Fibroblast of lung (primary cell): ENCODE data around the gene MLXIP. TPM values are rescaled to one million over a fixed set of nuclear protein-coding genes. Genes with fewer than 3 reads are reported as not detected.
A peak's percentile ranks its signal among the peaks of the same experiment; 100 is the strongest.

Experiments
- DNase-seq, 2 donors: peaks; one replicate each; pipeline versions ENCODE4 v3.0.0 to v3.0.0-alpha.2; 2010; ENCODE audit warnings: low read depth in 2 of 2
- H2AFZ ChIP-seq: 2 replicates; pipeline ENCODE4 v1.5.1; 2012; ENCODE audit warnings: low read length, control low read depth, inconsistent platforms
- H3K27ac ChIP-seq: 2 replicates; pipeline ENCODE4 v1.5.1; 2011; ENCODE audit warnings: low read length, control low read depth; ENCODE audit not compliant: insufficient read depth
- H3K27me3 ChIP-seq: 2 replicates; pipeline ENCODE4 v1.5.1; 2011; ENCODE audit warnings: mild to moderate bottlenecking, low read length; ENCODE audit not compliant: control insufficient read depth, insufficient read depth
- H3K36me3 ChIP-seq: 2 replicates; pipeline ENCODE4 v1.5.1; 2011; ENCODE audit warnings: low read length; ENCODE audit not compliant: control insufficient read depth, insufficient read depth
- H3K4me1 ChIP-seq: 2 replicates; pipeline ENCODE4 v1.5.1; 2011; ENCODE audit warnings: low read length; ENCODE audit not compliant: control insufficient read depth, insufficient read depth; ENCODE audit errors: extremely low read depth
- H3K4me2 ChIP-seq: 2 replicates; pipeline ENCODE4 v1.5.1; 2011; ENCODE audit warnings: low read length, control low read depth; ENCODE audit not compliant: insufficient read depth; ENCODE audit errors: extremely low read depth
- H3K4me3 ChIP-seq, 4 experiments: fragments of 200-600 bp in 1 of 4; sonication (generic) in 1 of 4; replicated peaks in 1 of 4; 2 replicates each; pipeline ENCODE4 v1.5.1; 2011 to 2016; ENCODE audit warnings: low read length in 4 of 4, low read depth in 3 of 4, mild to moderate bottlenecking in 3 of 4, control low read depth in 2 of 4, inconsistent platforms in 1 of 4, mixed read lengths in 1 of 4; ENCODE audit not compliant: insufficient read depth in 1 of 4; ENCODE audit errors: control extremely low read depth in 1 of 4
- H3K79me2 ChIP-seq: 2 replicates; pipeline ENCODE4 v1.5.1; 2012; ENCODE audit warnings: mild to moderate bottlenecking, low read length, inconsistent platforms; ENCODE audit not compliant: control insufficient read depth, insufficient read depth
- H3K9ac ChIP-seq: 2 replicates; pipeline ENCODE4 v1.5.1; 2011; ENCODE audit warnings: mild to moderate bottlenecking, low read length, control low read depth; ENCODE audit not compliant: insufficient read depth
- H3K9me3 ChIP-seq: 2 replicates; pipeline ENCODE4 v1.5.1; 2012; ENCODE audit warnings: low read depth, low read length; ENCODE audit not compliant: control insufficient read depth, insufficient read depth
- H4K20me1 ChIP-seq: 2 replicates; pipeline ENCODE4 v1.5.1; 2011; ENCODE audit warnings: low read length; ENCODE audit not compliant: control insufficient read depth, insufficient read depth; ENCODE audit errors: extremely low read depth
- EZH2 ChIP-seq: IDR thresholded peaks from 2 replicates; pipeline ENCODE4 v1.5.1; 2012; ENCODE audit warnings: low read length, control low read depth, mild to moderate bottlenecking; ENCODE audit errors: missing control alignments
- polyA plus RNA-seq, 2 donors: library from polyadenylated mRNA; depleted of rRNA in 1 of 2; stranded (reverse) in 1 of 2; unstranded in 1 of 2; fragments of >200 nt; gene quantifications; 2 replicates each; pipeline ENCODE4 v1.2.1, GENCODE V29; 2011 to 2012; ENCODE audit warnings: missing spikeins in 1 of 2
- total RNA-seq: library from RNA; depleted of rRNA; stranded (reverse); fragments of >200 nt; gene quantifications from 2 replicates; pipeline ENCODE4 v1.2.1, GENCODE V29; 2014
- TF ChIP-seq, protein P1 (sequence below), 2 donors: IDR thresholded peaks in 1 of 2; conservative IDR thresholded peaks in 1 of 2; 1 replicate in 1 of 2; 2 replicates in 1 of 2; pipeline ENCODE4 v1.5.1; 2011 to 2012; ENCODE audit warnings: low read length in 2 of 2, control low read depth in 1 of 2, inconsistent platforms in 1 of 2, low read depth in 1 of 2, mild to moderate bottlenecking in 1 of 2

MLXIP gene
- total and polyA plus RNA-seq, 2 donors (not counting 1 experiment from before 2014, with no cell fraction given) = 6.6 to 17.0 TPM

DNA sequence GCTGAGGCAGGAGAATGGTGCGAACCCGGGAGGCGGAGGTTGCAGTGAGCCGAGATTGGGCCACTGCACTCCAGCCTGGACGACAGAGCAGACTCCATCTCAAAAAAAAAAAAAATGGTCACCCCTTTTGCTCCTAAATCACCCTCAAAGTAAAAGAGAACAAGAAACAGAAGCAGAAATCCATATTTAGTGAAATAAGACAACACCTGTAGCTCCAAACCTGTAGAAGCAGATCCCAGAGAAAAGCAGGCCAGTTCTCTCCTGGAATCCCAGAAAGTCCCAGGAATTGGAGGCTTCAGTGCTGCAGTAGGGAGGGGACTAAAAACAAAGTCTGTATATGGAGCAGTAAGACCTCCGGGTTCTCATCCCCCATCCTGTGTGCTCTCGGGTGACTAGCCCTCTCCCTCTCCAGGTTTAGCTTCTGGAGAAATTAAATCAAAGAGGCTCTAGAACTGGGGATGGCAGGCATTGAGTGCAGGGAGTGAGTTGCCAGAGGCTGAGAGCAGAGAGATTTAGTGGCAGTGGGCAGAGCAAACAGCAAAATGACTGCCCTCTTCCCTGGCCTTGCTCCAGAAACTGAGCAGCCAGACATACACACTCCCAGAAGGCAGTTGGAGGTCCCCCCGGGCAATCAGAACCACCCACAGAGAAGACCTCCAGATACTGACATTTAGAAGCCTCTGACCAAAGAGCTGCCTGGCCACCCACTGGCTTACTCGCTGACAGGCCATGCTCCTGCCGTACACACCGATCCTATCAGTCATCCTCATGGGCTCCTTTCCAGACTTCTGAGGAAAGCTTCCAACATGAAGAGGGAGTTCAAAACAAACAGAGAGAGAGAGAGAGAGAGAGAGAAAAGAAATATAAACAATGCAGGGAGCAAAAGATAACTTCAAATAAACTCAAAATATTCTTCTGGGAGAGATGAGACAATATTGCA, 6.3 kb upstream of the MLXIP start:
- H2AFZ ChIP-seq = no peak overlapping the region
- peak overlapping the region; percentile 18 for H3K27ac ChIP-seq
- H3K4me3 ChIP-seq = peak overlapping the region in 1 of 4 experiments; percentile 0
- no peaks in the 10 kb centered on the region for H3K27me3 ChIP-seq
- H3K9me3 ChIP-seq = no peaks in the 10 kb centered on the region
- no peaks in the 10 kb centered on the region for H4K20me1 ChIP-seq
- H3K4me1 ChIP-seq = peaks cover 17% of the 10 kb centered on the region
- no peak for TF ChIP-seq EZH2
- TF ChIP-seq, protein P1, sequence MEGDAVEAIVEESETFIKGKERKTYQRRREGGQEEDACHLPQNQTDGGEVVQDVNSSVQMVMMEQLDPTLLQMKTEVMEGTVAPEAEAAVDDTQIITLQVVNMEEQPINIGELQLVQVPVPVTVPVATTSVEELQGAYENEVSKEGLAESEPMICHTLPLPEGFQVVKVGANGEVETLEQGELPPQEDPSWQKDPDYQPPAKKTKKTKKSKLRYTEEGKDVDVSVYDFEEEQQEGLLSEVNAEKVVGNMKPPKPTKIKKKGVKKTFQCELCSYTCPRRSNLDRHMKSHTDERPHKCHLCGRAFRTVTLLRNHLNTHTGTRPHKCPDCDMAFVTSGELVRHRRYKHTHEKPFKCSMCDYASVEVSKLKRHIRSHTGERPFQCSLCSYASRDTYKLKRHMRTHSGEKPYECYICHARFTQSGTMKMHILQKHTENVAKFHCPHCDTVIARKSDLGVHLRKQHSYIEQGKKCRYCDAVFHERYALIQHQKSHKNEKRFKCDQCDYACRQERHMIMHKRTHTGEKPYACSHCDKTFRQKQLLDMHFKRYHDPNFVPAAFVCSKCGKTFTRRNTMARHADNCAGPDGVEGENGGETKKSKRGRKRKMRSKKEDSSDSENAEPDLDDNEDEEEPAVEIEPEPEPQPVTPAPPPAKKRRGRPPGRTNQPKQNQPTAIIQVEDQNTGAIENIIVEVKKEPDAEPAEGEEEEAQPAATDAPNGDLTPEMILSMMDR (conservative IDR thresholded peaks at IDR 0.05 in 1 of 2, IDR thresholded peaks at IDR 0.05 in 1 of 2; ENCODE audit: low read depth in 1 of 2, low read length in 2 of 2) = no peak
- H3K36me3 ChIP-seq = no peaks in the 10 kb centered on the region
- peak overlapping the region; percentile 75 for H3K4me2 ChIP-seq
- H3K79me2 ChIP-seq = no peaks in the 10 kb centered on the region
- DNase-seq = peak; percentile 94
- no peak overlapping the region for H3K9ac ChIP-seq

DNA sequence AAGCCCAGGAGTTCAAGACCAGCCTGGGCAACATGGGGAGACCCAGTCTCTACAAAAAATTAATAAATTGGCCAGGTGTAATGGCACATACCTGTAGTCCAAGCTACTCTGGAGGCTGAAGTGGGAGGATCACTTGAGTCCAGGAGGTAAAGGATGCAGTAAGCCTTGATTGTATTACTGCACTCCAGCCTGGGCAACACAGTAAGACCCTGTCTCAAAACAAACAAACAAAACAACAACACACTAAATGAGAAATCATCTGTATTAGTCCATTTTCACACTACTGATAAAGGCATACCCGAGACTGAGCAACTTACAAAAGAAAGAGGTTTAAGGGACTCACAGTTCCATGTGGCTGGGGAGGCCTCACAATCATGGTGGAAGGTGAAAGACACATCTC, 4.7 kb upstream of the MLXIP start:
- no peak overlapping the region for H3K9ac ChIP-seq
- H3K4me1 ChIP-seq = peaks cover 13% of the 10 kb centered on the region
- H3K4me2 ChIP-seq = no peak overlapping the region
- no peak overlapping the region for H3K4me3 ChIP-seq
- H3K9me3 ChIP-seq = no peaks in the 10 kb centered on the region
- DNase-seq = no peak
- H4K20me1 ChIP-seq = no peaks in the 10 kb centered on the region
- no peaks in the 10 kb centered on the region for H3K36me3 ChIP-seq
- no peak for TF ChIP-seq EZH2
- TF ChIP-seq, protein P1 (conservative IDR thresholded peaks at IDR 0.05 in 1 of 2, IDR thresholded peaks at IDR 0.05 in 1 of 2; ENCODE audit: low read depth in 1 of 2, low read length in 2 of 2) = no peak
- no peaks in the 10 kb centered on the region for H3K27me3 ChIP-seq
- H2AFZ ChIP-seq = no peak overlapping the region
- no peaks in the 10 kb centered on the region for H3K79me2 ChIP-seq
- H3K27ac ChIP-seq = no peak overlapping the region

DNA sequence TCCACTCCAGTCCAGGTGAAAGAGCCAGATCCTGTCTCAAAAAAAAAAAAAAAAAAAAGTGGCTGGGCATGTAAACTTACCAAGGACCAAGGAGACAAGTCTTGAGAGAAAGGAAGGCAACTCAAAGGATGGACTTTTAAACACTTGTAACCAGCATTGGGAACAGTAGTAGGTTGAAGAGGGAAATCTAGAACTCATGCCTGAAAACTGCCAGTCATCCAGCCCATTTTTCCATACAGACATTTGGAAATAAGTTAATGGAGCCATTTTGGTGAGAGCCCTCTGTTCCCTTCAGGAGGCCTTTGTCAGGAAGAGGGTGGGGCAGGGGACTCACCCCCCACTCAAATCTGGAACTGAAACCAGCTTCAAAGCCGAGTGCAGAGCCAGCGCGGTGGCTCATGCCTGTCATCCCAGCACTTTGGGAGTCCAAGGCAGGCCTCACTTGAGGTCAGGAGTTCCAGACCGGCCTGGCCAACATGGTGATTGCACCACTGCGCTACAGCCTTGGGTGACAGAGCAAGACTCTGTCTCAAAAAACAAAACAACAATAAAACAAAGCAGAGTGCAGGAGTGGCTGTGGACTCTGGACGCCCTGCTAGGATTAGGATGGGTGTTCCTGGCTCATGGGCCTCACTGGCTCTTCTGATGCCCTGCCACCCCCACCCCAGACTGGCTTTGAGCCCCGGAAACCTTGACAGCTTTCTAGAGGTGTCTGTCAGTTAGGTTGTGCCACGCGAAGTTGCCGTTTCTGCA, 1.6 kb upstream of the MLXIP start:
- H3K9ac ChIP-seq = no peak overlapping the region
- no peak overlapping the region for H3K4me2 ChIP-seq
- H3K4me3 ChIP-seq = no peak overlapping the region
- H3K36me3 ChIP-seq = no peaks in the 10 kb centered on the region
- TF ChIP-seq EZH2 = no peak
- TF ChIP-seq, protein P1 (conservative IDR thresholded peaks at IDR 0.05 in 1 of 2, IDR thresholded peaks at IDR 0.05 in 1 of 2; ENCODE audit: low read depth in 1 of 2, low read length in 2 of 2) = no peak
- H3K27ac ChIP-seq = no peak overlapping the region
- no peaks in the 10 kb centered on the region for H4K20me1 ChIP-seq
- H2AFZ ChIP-seq = no peak overlapping the region
- H3K4me1 ChIP-seq = peaks cover 23% of the 10 kb centered on the region
- no peaks in the 10 kb centered on the region for H3K9me3 ChIP-seq
- no peaks in the 10 kb centered on the region for H3K27me3 ChIP-seq
- DNase-seq = no peak
- H3K79me2 ChIP-seq = peaks cover 16% of the 10 kb centered on the region
